IMR-90 (cell line): Measurements from ENCODE around the gene BLZF1. TPM values are rescaled to one million over a fixed set of nuclear protein-coding genes. Genes with fewer than 3 reads are reported as not detected.

Experiments used
- ATAC-seq: fragments of 200-7000 bp; cut with Tn5 transposase; 2 replicates; pipeline ENCODE4 v1.9.1; 2020; ENCODE audit warnings: low read depth, mild to moderate bottlenecking, moderate library complexity
- BruUV-seq: library from RNA; stranded (reverse); fragments of 400-500 nt; replicated peaks from 2 replicates; lab custom pipeline; 2021; lab: Mats Ljungman, UMichigan
- CTCF ChIA-PET: fragments of 300-600 bp; formaldehyde crosslinking; extraction: SDS; loops from one replicate; lab custom pipeline; 2021; ENCODE audit warnings: antibody characterized with exemption; lab: Yijun Ruan, JAX
- POLR2A ChIA-PET: fragments of 300-600 bp; sonication (Branson Sonifier 250); formaldehyde crosslinking; loops from one replicate; lab custom pipeline; 2022; ENCODE audit warnings: antibody characterized with exemption; ENCODE audit not compliant: unreplicated experiment; lab: Charles Lee
- DNase-seq: peaks from one replicate; pipeline ENCODE4 v3.0.0; 2013
- H2AFZ ChIP-seq: replicated peaks from 2 replicates; pipeline ENCODE3; 2013; ENCODE audit warnings: low read length, mild to moderate bottlenecking; ENCODE audit not compliant: poor library complexity
- H2AK5ac ChIP-seq: 2 replicates; pipeline ENCODE4 v1.6.1; 2013; ENCODE audit warnings: low read depth, low read length, inconsistent platforms
- H2AK9ac ChIP-seq: replicated peaks from 2 replicates; pipeline ENCODE3; 2013; ENCODE audit warnings: mild to moderate bottlenecking, low read depth, low read length, moderate library complexity; ENCODE audit not compliant: poor library complexity
- H2BK120ac ChIP-seq: 2 replicates; pipeline ENCODE4 v1.6.1; 2013; ENCODE audit warnings: low read depth, low read length, inconsistent platforms
- H2BK15ac ChIP-seq: 3 replicates; pipeline ENCODE4 v1.6.1; 2013; ENCODE audit warnings: low read depth, low read length, inconsistent platforms
- H2BK20ac ChIP-seq: 2 replicates; pipeline ENCODE4 v1.6.1; 2013; ENCODE audit warnings: low read depth, mild to moderate bottlenecking, inconsistent platforms, low read length, moderate library complexity
- H2BK5ac ChIP-seq: 2 replicates; pipeline ENCODE4 v1.6.1; 2013; ENCODE audit warnings: mild to moderate bottlenecking, low read depth, low read length, inconsistent platforms; ENCODE audit not compliant: poor library complexity, severe bottlenecking
- H3K14ac ChIP-seq: replicated peaks from 2 replicates; pipeline ENCODE4 v1.6.1; 2013; ENCODE audit warnings: low read depth, low read length, inconsistent platforms
- H3K18ac ChIP-seq: 2 replicates; pipeline ENCODE4 v1.6.1; 2013; ENCODE audit warnings: low read depth, low read length, control low read depth
- H3K23ac ChIP-seq: 2 replicates; pipeline ENCODE4 v1.6.1; 2013; ENCODE audit warnings: low read depth, low read length, inconsistent platforms
- H3K27ac ChIP-seq: 2 replicates; pipeline ENCODE4 v1.5.1; 2013; ENCODE audit warnings: mild to moderate bottlenecking, control low read depth, low read length; ENCODE audit not compliant: insufficient read depth
- H3K27me3 ChIP-seq: 2 replicates; pipeline ENCODE4 v1.6.1; 2013; ENCODE audit warnings: low read length; ENCODE audit not compliant: control insufficient read depth, insufficient read depth
- H3K36me3 ChIP-seq: 2 replicates; pipeline ENCODE4 v1.6.1; 2013; ENCODE audit warnings: low read length, mixed read lengths; ENCODE audit not compliant: control insufficient read depth, insufficient read depth
- H3K4ac ChIP-seq: 2 replicates; pipeline ENCODE4 v1.6.1; 2013; ENCODE audit warnings: low read depth, low read length, inconsistent platforms
- H3K4me1 ChIP-seq: 2 replicates; pipeline ENCODE4 v1.6.1; 2013; ENCODE audit warnings: low read length, mixed read lengths; ENCODE audit not compliant: control insufficient read depth, insufficient read depth
- H3K4me2 ChIP-seq: 2 replicates; pipeline ENCODE4 v1.6.1; 2013; ENCODE audit warnings: low read depth, mild to moderate bottlenecking, control low read depth, low read length, moderate library complexity
- H3K4me3 ChIP-seq: 2 replicates; pipeline ENCODE4 v1.5.1; 2013; ENCODE audit warnings: low read depth, mild to moderate bottlenecking, control low read depth, low read length, moderate library complexity; ENCODE audit not compliant: insufficient read depth
- H3K56ac ChIP-seq: 2 replicates; pipeline ENCODE4 v1.6.1; 2013; ENCODE audit warnings: low read length, inconsistent platforms; ENCODE audit not compliant: insufficient read depth; ENCODE audit errors: extremely low read depth
- H3K79me1 ChIP-seq, 2 experiments: 2 replicates each; pipeline ENCODE4 v1.6.1; 2013; ENCODE audit warnings: low read length in 2 of 2, inconsistent platforms in 1 of 2, low read depth in 1 of 2
- H3K9ac ChIP-seq: 2 replicates; pipeline ENCODE4 v1.6.1; 2013; ENCODE audit warnings: low read depth, low read length, control low read depth
- H3K9me1 ChIP-seq: 2 replicates; pipeline ENCODE4 v1.6.1; 2013; ENCODE audit warnings: low read length, inconsistent platforms; ENCODE audit not compliant: insufficient read depth
- H3K9me3 ChIP-seq: 2 replicates; pipeline ENCODE4 v1.6.1; 2013; ENCODE audit warnings: low read length; ENCODE audit not compliant: control insufficient read depth, insufficient read depth
- H4K20me1 ChIP-seq: 2 replicates; pipeline ENCODE4 v1.6.1; 2013; ENCODE audit warnings: low read length, inconsistent platforms; ENCODE audit not compliant: insufficient read depth
- H4K5ac ChIP-seq: 2 replicates; pipeline ENCODE4 v1.6.1; 2013; ENCODE audit warnings: mild to moderate bottlenecking, low read depth, low read length, control low read depth
- H4K8ac ChIP-seq, 2 experiments: 2 replicates each; pipeline ENCODE4 v1.6.1; 2013; ENCODE audit warnings: low read depth in 2 of 2, low read length in 2 of 2, control low read depth in 1 of 2, inconsistent platforms in 1 of 2
- H4K91ac ChIP-seq: 2 replicates; pipeline ENCODE4 v1.6.1; 2013; ENCODE audit warnings: low read depth, low read length, inconsistent platforms; ENCODE audit not compliant: insufficient read depth
- BHLHE40 ChIP-seq: fragments of 150-350 bp; IDR thresholded peaks from 2 replicates; pipeline ENCODE4 v1.6.1; 2016; ENCODE audit warnings: mild to moderate bottlenecking, low read depth, low read length
- ELK1 ChIP-seq: fragments of 150-350 bp; IDR thresholded peaks from 2 replicates; pipeline ENCODE4 v1.6.1; 2016; ENCODE audit warnings: low read depth, mild to moderate bottlenecking, low read length, moderate library complexity, borderline replicate concordance
- FOS ChIP-seq: fragments of 150-350 bp; IDR thresholded peaks from 2 replicates; pipeline ENCODE4 v1.6.1; 2016; ENCODE audit warnings: low read depth, low read length
- MAZ ChIP-seq: IDR thresholded peaks from 2 replicates; pipeline ENCODE4 v1.6.1; 2012; ENCODE audit warnings: low read depth, mild to moderate bottlenecking, low read length, improper control_type of control experiment, moderate library complexity, borderline replicate concordance
- POLR2A ChIP-seq: IDR thresholded peaks from 2 replicates; pipeline ENCODE4 v1.6.1; 2012; ENCODE audit warnings: mild to moderate bottlenecking, low read depth, low read length
- SMC3 ChIP-seq: fragments of 150-350 bp; IDR thresholded peaks from 2 replicates; pipeline ENCODE4 v1.6.1; 2016; ENCODE audit warnings: low read depth, mild to moderate bottlenecking, antibody characterized with exemption, low read length, moderate library complexity
- USF2 ChIP-seq: fragments of 150-350 bp; IDR thresholded peaks from 2 replicates; pipeline ENCODE4 v1.6.1; 2017; ENCODE audit warnings: mild to moderate bottlenecking, antibody characterized with exemption, low read length, low read depth
- dilution Hi-C: fragments of 300-500 bp; cut with HindIII; formaldehyde crosslinking; loops from one replicate; pipeline ENCODE4 v1.14.3; 2018; ENCODE audit warnings: low sequenced_read_pairs; ENCODE audit not compliant: unreplicated experiment
- in situ Hi-C: fragments of 300-500 bp; cut with MboI; formaldehyde crosslinking; loops from 3 replicates; pipeline ENCODE4 v1.14.3; 2019; ENCODE audit warnings: low sequenced_read_pairs, inconsistent platforms, mixed read lengths
- intact Hi-C: fragments of 100-400 bp; cut with micrococcal nuclease; formaldehyde crosslinking; loops from 2 replicates; pipeline ENCODE4 v1.10.0; 2022
- polyA plus RNA-seq, 3 experiments: library from polyadenylated mRNA; depleted of rRNA; stranded (reverse); fragments of >200 nt; gene quantifications; 2 replicates each; pipeline ENCODE4 v1.2.3, GENCODE V29; 2012; ENCODE audit warnings: low replicate concordance in 1 of 3
- total RNA-seq: library from RNA; depleted of rRNA; stranded (reverse); fragments of >200 nt; gene quantifications from 2 replicates; pipeline ENCODE4 v1.2.3, GENCODE V29; 2012

The BLZF1 gene
- total and polyA plus RNA-seq, 2 of the 4 experiments (the other 2 are of a cell fraction) = 14.2 to 24.2 TPM

- DNase-seq (no peak), ATAC-seq (no peak)
- no peak overlapping the region for H4K5ac ChIP-seq
- H2AFZ ChIP-seq = no peak overlapping the region
- intact Hi-C loops = no loop called here
- TF ChIP-seq MAZ (no peak), ELK1 (no peak), POLR2A (no peak), USF2 (no peak), BHLHE40 (no peak), FOS (no peak), SMC3 (no peak)
- H4K91ac ChIP-seq = no peak overlapping the region
- CTCF ChIA-PET = no interaction called here
- H3K9me3 ChIP-seq = no peaks in the 10 kb centered on the region
- no peaks in the 10 kb centered on the region for H4K20me1 ChIP-seq
- no peak overlapping the region for H3K23ac ChIP-seq
- no peak overlapping the region for H3K9ac ChIP-seq
- H3K4ac ChIP-seq = no peak overlapping the region
- no peak overlapping the region for H2BK120ac ChIP-seq
- H3K18ac ChIP-seq = no peak overlapping the region
- no peak overlapping the region for H3K4me2 ChIP-seq
- H3K79me1 ChIP-seq = no peaks in the 10 kb centered on the region
- POLR2A ChIA-PET = no interaction called here
- H3K4me1 ChIP-seq = no peaks in the 10 kb centered on the region
- H3K9me1 ChIP-seq = 0 out of 2 replicates have a peak, but pooled peaks cover 4% of the 10 kb centered on the region
- H2AK5ac ChIP-seq = no peak overlapping the region
- BruUV-seq = no TSS peak
- no peak overlapping the region for H2BK5ac ChIP-seq
- no peak overlapping the region for H4K8ac ChIP-seq
- in situ Hi-C loops = no loop called here
- H2AK9ac ChIP-seq = no peak overlapping the region
- H3K27me3 ChIP-seq = no peaks in the 10 kb centered on the region
- no peak overlapping the region for H2BK20ac ChIP-seq
- H3K14ac ChIP-seq = no peak overlapping the region
- dilution Hi-C loops = no loop called here
- peaks cover 14% of the 10 kb centered on the region for H3K36me3 ChIP-seq
- H2BK15ac ChIP-seq = no peak overlapping the region
- no peak overlapping the region for H3K56ac ChIP-seq
- no peak overlapping the region for H3K27ac ChIP-seq
- no peak overlapping the region for H3K4me3 ChIP-seq
These were observed 22.3 kb downstream of the BLZF1 start for GRCh38 chr1:169390303-169390702.
